VCaP (cell line): ENCODE results near the gene RBM20.
"Not testable (repeated sequence)": the region's sequence is repeated elsewhere in the genome, so short reads cannot be mapped to it uniquely, and the experiment has no call there.

Experiments used
- H3K27ac ChIP-seq: fragments of 450-650 bp; 2 replicates; pipeline ENCODE4 v1.5.1; 2017
- CTCF ChIP-seq: fragments of 450-650 bp; conservative IDR thresholded peaks from 2 replicates; pipeline ENCODE4 v1.5.1; 2017; ENCODE audit warnings: mild to moderate bottlenecking, moderate library complexity

The RBM20 gene

GRCh38 chr10:110698782-110699201 lies 54.7 kb downstream of the RBM20 start:
- TF ChIP-seq CTCF, result no peak
- no peak overlapping the region for H3K27ac ChIP-seq

GRCh38 chr10:110699859-110700468 lies 55.8 kb downstream of the RBM20 start:
- TF ChIP-seq CTCF, result no peak
- peak overlapping the region; percentile 28; the same call in 1 of the 2 replicates for H3K27ac ChIP-seq

GRCh38 chr10:110700947-110701616 lies 56.9 kb downstream of the RBM20 start:
- no peak overlapping the region; the same call in 1 of the 2 replicates for H3K27ac ChIP-seq
- TF ChIP-seq CTCF, result no peak

GRCh38 chr10:110701617-110701971 lies 57.5 kb downstream of the RBM20 start:
- no peak for TF ChIP-seq CTCF
- no peak overlapping the region for H3K27ac ChIP-seq

- no peak for TF ChIP-seq CTCF
- no peak overlapping the region for H3K27ac ChIP-seq
Observed at GRCh38 chr10:110704070-110704469, 59.9 kb downstream of the RBM20 start.

- H3K27ac ChIP-seq, result no peak overlapping the region
- no peak for TF ChIP-seq CTCF
Observed at GRCh38 chr10:110704906-110705476, 60.9 kb downstream of the RBM20 start.

GRCh38 chr10:110705596-110705995 lies 61.5 kb downstream of the RBM20 start:
- H3K27ac ChIP-seq, result not testable (repeated sequence)

- H3K27ac ChIP-seq, result no peak overlapping the region
- TF ChIP-seq CTCF, result no peak
Observed at GRCh38 chr10:110706690-110707098, 62.6 kb downstream of the RBM20 start.
